ENCODE data around the gene RADIL.
A peak's percentile ranks its signal among the peaks of the same experiment; 100 is the strongest.

RADIL gene

DNA sequence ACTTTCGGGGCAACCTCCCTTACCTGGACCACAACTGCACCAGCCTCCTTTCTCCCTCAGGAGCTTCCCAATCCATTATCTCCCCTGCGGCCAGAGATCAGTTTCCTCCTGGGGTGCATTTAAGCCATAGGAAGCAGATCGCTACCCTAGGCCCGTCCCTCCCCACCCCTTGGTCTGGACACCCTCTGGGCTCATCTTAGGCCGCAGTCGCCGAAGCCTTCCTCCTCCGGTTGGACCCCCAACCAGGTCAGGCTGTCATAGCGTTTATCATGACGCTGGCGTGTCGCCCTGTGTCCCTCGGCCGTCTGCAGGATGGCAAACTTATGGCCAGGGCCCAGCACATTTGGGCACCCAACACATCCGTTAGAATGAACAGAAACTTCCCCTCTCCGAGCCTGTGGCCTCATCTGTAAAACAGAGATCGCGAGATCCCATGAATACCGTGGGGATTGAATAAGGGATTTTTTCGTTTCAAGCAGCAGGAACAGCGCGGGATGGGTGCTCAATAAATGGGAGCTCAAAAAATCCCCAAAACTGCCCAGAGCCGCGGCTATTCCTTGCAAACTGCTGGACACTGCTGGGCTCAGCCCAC lies 108.8 kb downstream of the RADIL start:
- no peak for DNase-seq (ENCODE audit: extremely low read depth, insufficient read length)
- no peaks in the 10 kb centered on the region for H3K27me3 ChIP-seq (replicated peaks; ENCODE audit: control insufficient read depth, insufficient read depth, low read length)
- H3K4me3 ChIP-seq (replicated peaks; ENCODE audit: low read depth, low read length): peak overlapping the region; percentile 85
- TF ChIP-seq, protein P1, sequence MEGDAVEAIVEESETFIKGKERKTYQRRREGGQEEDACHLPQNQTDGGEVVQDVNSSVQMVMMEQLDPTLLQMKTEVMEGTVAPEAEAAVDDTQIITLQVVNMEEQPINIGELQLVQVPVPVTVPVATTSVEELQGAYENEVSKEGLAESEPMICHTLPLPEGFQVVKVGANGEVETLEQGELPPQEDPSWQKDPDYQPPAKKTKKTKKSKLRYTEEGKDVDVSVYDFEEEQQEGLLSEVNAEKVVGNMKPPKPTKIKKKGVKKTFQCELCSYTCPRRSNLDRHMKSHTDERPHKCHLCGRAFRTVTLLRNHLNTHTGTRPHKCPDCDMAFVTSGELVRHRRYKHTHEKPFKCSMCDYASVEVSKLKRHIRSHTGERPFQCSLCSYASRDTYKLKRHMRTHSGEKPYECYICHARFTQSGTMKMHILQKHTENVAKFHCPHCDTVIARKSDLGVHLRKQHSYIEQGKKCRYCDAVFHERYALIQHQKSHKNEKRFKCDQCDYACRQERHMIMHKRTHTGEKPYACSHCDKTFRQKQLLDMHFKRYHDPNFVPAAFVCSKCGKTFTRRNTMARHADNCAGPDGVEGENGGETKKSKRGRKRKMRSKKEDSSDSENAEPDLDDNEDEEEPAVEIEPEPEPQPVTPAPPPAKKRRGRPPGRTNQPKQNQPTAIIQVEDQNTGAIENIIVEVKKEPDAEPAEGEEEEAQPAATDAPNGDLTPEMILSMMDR (IDR thresholded peaks at IDR 0.05; ENCODE audit: insufficient read depth, low read length, poor library complexity, severe bottlenecking): no peak
- H3K36me3 ChIP-seq (ENCODE audit: control insufficient read depth, insufficient read depth, low read length): peaks cover 3% of the 10 kb centered on the region

DNA sequence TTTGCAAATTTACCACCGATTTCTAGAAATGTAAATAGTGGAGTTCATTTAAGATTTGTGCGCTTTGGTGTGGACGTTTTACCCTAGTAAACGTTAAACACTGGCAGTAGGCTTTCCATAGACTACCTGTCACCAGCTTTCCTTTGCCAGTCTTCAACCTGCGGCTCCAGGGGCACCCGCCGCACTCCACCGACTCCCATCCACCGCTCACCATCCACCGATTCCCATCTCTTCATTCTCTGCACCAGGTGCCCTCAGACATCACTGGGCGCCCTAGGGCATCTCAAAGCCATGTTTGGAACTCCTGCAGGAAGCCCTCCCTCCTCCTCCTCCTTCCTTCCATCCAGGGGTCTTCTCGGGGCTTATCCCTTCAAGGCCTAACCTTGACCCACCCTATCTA lies 109.5 kb downstream of the RADIL start:
- TF ChIP-seq, protein P1 (IDR thresholded peaks at IDR 0.05; ENCODE audit: insufficient read depth, low read length, poor library complexity, severe bottlenecking): no peak
- Histone ChIP-seq H3K36me3 (ENCODE audit: control insufficient read depth, insufficient read depth, low read length) (peaks cover 3% of the 10 kb centered on the region), H3K4me3 (replicated peaks; ENCODE audit: low read depth, low read length) (no peak overlapping the region), H3K27me3 (replicated peaks; ENCODE audit: control insufficient read depth, insufficient read depth, low read length) (no peaks in the 10 kb centered on the region)
- DNase-seq (ENCODE audit: extremely low read depth, insufficient read length): no peak

DNA sequence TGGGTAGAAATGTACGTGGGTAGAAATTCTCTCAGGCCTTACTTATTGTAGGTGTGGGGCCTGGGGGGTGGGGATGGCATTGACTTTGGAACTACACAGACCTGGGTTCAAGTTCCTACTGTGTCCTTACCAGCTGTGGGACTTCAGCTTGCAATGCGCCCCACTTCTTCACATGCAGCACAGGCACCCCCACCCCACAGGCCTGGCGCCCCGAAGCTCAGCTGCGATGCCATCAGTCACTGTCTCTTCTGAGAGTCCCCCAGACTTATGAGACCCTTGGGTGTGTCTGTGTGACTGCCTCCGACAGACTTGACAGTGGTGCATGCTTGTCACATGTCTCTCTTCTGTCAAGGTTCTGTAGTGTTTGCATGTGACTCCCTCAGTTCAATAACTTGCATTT lies 111.2 kb downstream of the RADIL start:
- peaks cover 3% of the 10 kb centered on the region for H3K36me3 ChIP-seq (ENCODE audit: control insufficient read depth, insufficient read depth, low read length)
- no peak overlapping the region for H3K4me3 ChIP-seq (replicated peaks; ENCODE audit: low read depth, low read length)
- TF ChIP-seq, protein P1 (IDR thresholded peaks at IDR 0.05; ENCODE audit: insufficient read depth, low read length, poor library complexity, severe bottlenecking): no peak

DNA sequence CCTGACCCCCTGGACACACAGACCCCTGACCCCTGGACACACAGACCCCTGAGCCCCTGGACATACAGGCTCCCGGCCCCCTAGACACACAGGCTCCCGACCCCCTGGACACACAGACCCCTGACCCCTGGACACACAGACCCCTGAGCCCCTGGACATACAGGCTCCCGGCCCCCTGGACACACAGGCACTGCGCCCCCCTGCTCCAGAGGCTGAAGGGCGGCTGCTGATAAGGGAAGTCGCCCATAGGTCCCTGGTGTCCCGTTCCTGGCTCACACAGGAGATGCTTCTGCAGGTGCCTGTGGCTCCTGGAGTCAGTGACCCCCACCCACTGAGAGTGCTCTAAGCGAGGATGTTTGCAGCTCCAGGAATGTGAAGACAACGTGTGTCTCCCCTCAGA lies 111.8 kb downstream of the RADIL start:
- peaks cover 3% of the 10 kb centered on the region for H3K36me3 ChIP-seq (ENCODE audit: control insufficient read depth, insufficient read depth, low read length)
- DNase-seq (ENCODE audit: extremely low read depth, insufficient read length): no peak
- no peaks in the 10 kb centered on the region for H3K27me3 ChIP-seq (replicated peaks; ENCODE audit: control insufficient read depth, insufficient read depth, low read length)
- TF ChIP-seq, protein P1 (IDR thresholded peaks at IDR 0.05; ENCODE audit: insufficient read depth, low read length, poor library complexity, severe bottlenecking): no peak
- H3K4me3 ChIP-seq (replicated peaks; ENCODE audit: low read depth, low read length): no peak overlapping the region

More for the DNA sequence above, 111.2 kb downstream of the RADIL start:
- no peak for DNase-seq (ENCODE audit: extremely low read depth, insufficient read length)
- H3K27me3 ChIP-seq (replicated peaks; ENCODE audit: control insufficient read depth, insufficient read depth, low read length): no peaks in the 10 kb centered on the region

DNA sequence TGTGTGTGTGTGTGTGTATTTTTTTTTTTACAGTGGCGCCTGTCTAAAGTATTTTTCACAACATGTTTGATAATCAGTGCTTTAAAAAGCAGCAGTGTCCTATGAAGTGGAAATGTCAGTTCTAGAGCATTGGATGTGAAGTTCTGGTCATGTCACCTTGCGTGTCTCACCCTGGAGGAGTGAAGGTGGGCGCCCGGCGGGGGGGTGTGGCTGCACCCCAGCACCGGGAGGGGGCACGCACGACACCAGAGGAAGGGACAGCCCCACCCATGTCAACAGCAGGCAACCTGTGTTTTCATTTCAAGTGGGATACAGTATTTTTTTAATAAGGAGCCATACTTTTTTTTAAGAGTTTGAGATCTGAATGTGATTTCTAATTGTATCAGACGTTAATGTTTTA lies 112.6 kb downstream of the RADIL start:
- Histone ChIP-seq H3K27me3 (replicated peaks; ENCODE audit: control insufficient read depth, insufficient read depth, low read length) (no peaks in the 10 kb centered on the region), H3K4me3 (replicated peaks; ENCODE audit: low read depth, low read length) (no peak overlapping the region), H3K36me3 (ENCODE audit: control insufficient read depth, insufficient read depth, low read length) (peaks cover 3% of the 10 kb centered on the region)
- TF ChIP-seq, protein P1 (IDR thresholded peaks at IDR 0.05; ENCODE audit: insufficient read depth, low read length, poor library complexity, severe bottlenecking): no peak
- DNase-seq (ENCODE audit: extremely low read depth, insufficient read length): no peak

DNA sequence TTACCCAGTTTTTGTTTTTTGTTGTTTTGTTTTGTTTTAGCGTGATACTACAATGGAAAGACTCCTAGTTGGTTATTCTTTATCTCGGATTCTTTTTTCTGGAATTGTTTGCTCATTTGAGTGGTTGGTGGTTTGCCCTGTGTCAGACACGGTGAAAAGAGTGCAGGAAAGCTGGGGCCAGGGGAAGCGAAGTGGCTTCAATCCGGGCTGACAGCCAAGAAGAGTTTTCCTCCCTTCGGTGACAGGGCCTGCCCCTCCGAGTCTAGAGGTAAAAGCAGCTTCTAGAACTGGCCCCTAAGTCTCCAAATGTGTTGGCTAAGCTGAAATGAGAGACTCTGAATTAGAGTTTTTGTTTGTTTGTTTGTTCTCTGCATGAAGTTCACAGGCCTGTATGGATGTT lies 113.8 kb downstream of the RADIL start:
- no peak for DNase-seq (ENCODE audit: extremely low read depth, insufficient read length)
- H3K27me3 ChIP-seq (replicated peaks; ENCODE audit: control insufficient read depth, insufficient read depth, low read length): no peaks in the 10 kb centered on the region
- no peak overlapping the region for H3K4me3 ChIP-seq (replicated peaks; ENCODE audit: low read depth, low read length)
- peaks cover 8% of the 10 kb centered on the region for H3K36me3 ChIP-seq (ENCODE audit: control insufficient read depth, insufficient read depth, low read length)
- TF ChIP-seq, protein P1 (IDR thresholded peaks at IDR 0.05; ENCODE audit: insufficient read depth, low read length, poor library complexity, severe bottlenecking): no peak

Data from GM06990 (cell line).